VCaP (cell line): ENCODE data around the gene FCER2.
A peak's percentile ranks its signal among the peaks of the same experiment; 100 is the strongest.

Experiments used
- H3K27ac ChIP-seq: fragments of 450-650 bp; 2 replicates; pipeline ENCODE4 v1.5.1; 2017
- CTCF ChIP-seq: fragments of 450-650 bp; conservative IDR thresholded peaks from 2 replicates; pipeline ENCODE4 v1.5.1; 2017; ENCODE audit warnings: mild to moderate bottlenecking, moderate library complexity

Gene FCER2

GRCh38 chr19:7672522-7672921 lies 29.4 kb downstream of the FCER2 start:
- no peak for TF ChIP-seq CTCF
- no peak overlapping the region for H3K27ac ChIP-seq

- TF ChIP-seq CTCF = no peak
- H3K27ac ChIP-seq = no peak overlapping the region
These were observed 31.1 kb downstream of the FCER2 start for GRCh38 chr19:7670790-7671189.

GRCh38 chr19:7670150-7670783 lies 31.7 kb downstream of the FCER2 start:
- no peak overlapping the region for H3K27ac ChIP-seq
- no peak for TF ChIP-seq CTCF

GRCh38 chr19:7669641-7670040 lies 32.3 kb downstream of the FCER2 start:
- no peak for TF ChIP-seq CTCF
- no peak overlapping the region for H3K27ac ChIP-seq

GRCh38 chr19:7668842-7669241 lies 33.1 kb downstream of the FCER2 start, which contains the start of gene RETN:
TSS of gene RETN (plus strand) at chr19:7669049. CDS start at chr19:7669327, 278 bp downstream.
- no peak for TF ChIP-seq CTCF

GRCh38 chr19:7665076-7665475 lies 36.9 kb downstream of the FCER2 start:
- TF ChIP-seq CTCF = no peak
- H3K27ac ChIP-seq = peak overlapping the region; percentile 28

More at GRCh38 chr19:7668842-7669241, 33.1 kb downstream of the FCER2 start, which contains the start of gene RETN:
- H3K27ac ChIP-seq = no peak within 1 kb of the TSS

- no peak overlapping the region for H3K27ac ChIP-seq
- TF ChIP-seq CTCF = no peak
These were observed 38.2 kb downstream of the FCER2 start for GRCh38 chr19:7663706-7664105.
